HG03342 (cell line): ENCODE measurements around the gene TCEA3.
"Not testable (repeated sequence)": the region's sequence is repeated elsewhere in the genome, so short reads cannot be mapped to it uniquely, and the experiment has no call there.

ENCODE experiments used
- ATAC-seq: cut with Tn5 transposase; IDR thresholded peaks from one replicate; pipeline ENCODE4 v1.9.1; 2021; ENCODE audit warnings: mild to moderate bottlenecking, moderate library complexity; ENCODE audit not compliant: unreplicated experiment

The TCEA3 gene

DNA sequence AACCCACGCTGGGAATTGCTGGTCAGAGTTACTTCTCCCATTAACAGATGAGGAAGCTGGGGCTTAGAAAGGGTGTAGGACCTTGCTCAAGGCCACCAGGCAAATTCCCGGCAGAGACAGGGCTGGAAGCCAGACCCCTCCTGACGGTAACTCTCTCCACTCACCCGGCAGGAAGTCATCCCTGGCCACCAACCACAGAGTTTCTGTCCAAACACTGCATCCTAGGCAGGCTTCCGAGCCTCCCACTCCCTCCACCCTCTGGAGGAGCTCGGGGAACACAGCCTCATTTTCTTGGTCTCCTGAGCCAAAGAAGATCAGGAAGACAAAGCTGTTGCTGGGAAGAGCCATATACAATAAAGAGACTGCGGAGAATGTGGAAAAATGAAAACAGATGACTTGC lies 29.9 kb downstream of the TCEA3 start:
- ATAC-seq, result no peak

DNA sequence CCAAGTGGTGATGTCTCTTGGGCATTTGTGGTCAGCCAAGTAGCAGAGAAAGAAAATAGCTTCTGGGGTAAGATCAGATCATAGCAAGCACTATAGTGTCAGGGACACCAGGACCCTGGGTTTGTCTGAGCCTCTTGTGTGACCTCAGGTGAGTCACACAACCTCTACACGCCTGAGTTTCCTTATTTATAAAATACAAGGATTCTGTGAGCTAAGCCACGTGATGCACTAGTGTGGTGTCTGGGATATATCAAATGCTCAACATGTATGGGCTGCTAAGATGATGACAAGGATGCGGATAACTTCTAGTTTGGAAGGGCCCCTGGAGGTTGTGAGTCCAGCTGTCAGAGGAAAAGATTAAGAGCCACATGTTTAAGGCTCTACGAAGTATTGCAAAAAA lies 30.4 kb downstream of the TCEA3 start:
- ATAC-seq, result no peak

DNA sequence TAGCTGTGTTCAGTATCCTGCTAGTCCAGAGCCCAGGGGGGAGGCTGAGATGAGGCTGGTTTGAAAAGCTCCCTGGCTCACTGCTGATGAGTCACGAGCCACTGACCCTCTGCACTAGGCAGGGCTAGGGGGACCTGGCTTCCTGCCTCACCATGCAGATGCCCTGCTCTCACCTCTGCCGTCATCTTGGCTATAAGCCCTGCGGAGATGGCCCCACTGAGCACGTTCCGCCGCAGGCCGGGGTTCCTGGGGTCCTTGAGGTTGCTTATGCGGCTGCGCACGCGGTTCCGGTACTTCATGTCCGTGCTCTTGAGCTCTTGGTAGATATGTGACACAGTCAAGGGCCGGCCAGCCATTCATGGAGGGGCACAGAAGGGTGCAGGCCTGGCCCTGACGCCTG lies 30.8 kb downstream of the TCEA3 start:
- ATAC-seq, result no peak

DNA sequence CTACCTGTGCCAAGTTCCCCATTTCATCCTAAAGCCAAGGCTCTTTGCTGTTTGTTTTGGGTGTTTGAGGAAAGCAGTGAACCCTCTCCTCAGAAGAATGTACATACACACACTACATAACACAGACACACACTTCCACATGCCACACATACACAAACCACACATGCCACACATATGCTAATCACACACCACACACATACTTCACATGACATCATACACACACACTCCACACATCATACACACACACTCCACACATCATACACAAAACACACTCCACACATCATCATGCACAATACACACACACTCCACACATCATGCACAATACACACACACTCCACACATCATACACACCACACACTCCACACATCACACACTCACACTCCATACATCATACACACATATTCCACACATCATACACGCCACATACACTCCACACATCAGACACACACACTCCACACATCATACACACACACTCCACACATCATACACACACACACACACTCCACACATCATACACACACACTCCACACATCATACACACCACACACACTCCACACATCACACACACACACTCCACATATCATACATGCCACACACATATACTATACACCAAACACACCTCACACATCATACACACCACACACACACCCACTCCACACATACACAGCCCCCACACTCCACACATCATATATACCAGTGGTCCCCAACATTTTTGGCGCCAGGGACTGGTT lies 32.3 kb downstream of the TCEA3 start:
- ATAC-seq, result no peak

DNA sequence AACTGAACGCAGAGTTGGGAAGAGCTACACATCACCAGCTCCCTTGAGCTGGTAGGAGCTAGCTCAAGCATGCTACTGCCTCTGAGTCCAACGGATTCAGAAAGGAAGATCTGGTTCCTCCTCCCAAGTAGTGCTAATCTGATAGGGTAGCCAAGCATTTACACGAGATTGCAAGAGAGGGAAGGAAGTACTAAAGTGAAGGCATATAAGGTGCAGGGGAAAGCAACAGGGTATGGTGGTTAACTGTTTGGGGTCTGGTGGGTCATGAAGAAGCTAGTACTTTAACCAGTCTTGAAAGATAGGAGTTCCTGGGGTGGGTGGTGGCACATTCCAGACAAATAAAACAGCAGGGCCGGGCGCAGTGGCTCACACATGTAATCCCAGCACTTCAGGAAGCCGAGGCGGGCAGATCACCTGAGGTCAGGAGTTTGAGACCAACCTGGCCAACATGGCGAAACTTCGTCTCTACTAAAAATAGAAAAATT lies 34.7 kb downstream of the TCEA3 start:
- ATAC-seq, result no peak

DNA sequence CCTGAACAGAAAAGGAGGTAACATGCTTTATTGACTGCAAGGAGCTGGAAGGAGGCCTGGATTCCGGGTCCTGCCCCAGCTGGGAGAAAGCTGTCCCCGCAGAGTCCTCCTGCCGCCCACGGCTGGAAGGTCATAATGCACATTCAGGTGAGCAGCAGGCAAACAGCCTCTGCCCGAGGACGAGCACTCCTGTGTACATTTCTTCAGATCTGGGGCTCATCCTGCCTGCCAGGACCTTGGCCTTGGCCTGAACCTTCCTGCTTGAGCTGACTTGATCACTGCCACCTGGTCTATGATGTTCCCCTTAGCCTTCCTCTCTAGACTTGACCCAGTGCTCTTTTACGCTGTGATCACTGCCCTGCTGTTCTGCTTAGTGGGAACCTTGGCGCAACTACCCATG lies 37.1 kb downstream of the TCEA3 start:
- no peak for ATAC-seq

DNA sequence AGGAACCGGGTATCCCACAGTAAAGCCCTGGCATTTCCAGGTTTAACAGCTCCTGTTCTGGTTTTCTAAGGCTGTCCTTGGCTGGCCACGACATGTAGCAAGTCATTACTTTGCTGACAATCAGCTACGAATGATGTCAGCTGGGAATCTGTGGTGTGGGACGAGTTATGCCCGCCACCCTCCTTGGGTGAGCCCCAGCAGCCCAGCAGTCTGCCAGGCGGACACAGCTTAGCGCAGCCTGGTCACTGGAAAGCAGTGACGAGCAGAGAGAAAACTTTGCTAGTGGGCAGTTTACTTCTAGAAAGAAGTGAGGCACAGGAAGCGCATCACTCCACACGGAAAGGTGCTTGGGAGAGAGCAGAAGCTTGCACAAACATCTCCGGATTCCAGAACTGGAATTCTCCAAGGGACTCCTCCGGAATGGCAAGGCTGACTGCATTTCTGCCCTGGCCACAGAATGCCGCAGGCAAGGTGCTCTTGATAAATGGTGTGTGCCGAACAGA lies 39.4 kb downstream of the TCEA3 start:
- no peak for ATAC-seq

DNA sequence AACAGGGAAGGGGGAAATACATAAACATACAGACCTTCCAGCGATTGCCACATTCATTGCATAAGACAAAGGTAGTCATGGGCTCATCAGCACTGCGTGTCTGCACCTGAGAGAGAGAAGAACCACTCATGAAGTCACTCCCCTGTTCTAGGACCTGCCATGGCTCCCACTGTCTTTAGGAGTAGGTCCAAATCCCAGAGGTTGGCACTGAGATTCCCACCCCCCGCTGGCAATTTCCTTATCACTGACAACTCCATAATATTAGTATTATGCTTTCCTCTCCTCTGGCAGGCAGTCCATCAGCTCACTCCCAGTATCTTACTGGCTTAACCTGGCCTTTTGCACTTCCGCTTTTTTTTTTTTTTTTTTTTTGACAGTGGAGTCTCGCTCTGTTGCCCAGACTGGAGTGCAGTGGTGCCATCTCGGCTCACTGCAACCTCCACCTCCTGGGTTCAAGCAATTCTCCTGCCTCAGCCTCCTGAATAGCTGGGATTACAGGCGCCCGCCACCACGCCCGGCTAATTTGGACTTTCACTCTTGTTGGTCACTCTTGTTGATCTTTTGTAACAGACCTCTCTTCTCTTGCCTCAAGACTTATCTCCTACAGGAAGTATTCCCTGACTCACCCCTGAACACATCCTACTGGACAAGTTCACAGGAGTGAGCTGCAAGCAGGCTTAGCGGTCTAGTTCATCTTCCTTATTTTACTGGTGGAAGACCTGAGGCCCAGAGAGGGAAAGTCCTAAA lies 40.1 kb downstream of the TCEA3 start:
- ATAC-seq, result no peak

DNA sequence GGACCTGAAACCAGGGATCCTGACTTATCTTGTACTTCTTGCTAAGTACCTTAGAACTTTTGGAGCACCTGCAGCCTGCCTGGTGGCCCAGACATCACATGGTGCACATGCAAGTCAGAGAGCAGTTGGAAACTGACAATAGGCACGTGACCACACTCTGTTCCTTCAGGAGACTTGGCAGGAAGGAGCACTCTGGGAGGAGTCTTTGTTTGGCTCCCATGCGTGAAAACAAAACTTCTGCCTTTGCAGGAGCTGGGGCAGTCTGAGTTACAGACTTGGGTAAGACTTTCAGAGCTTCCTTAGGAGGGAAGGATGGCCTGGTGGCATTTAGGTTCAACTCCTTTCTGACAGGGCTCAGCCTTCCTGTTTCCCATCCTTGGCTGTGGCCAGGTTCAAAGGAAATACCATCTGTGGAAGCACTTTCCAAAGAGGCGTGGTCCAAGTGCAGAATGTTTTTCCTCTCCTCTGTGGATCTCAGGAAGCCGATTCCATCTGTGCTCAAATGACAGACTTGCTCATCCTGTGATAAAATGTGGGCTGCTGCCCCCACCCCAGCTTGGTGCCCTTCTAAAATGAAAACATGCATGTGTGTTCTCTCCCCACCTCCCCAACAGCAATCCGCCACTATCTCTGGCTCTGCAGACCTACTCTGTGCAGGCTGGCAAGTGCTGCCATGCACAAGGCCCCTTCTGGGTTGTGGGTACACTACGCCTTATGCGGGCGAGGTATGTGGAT lies 40.8 kb downstream of the TCEA3 start:
- ATAC-seq, result no peak

DNA sequence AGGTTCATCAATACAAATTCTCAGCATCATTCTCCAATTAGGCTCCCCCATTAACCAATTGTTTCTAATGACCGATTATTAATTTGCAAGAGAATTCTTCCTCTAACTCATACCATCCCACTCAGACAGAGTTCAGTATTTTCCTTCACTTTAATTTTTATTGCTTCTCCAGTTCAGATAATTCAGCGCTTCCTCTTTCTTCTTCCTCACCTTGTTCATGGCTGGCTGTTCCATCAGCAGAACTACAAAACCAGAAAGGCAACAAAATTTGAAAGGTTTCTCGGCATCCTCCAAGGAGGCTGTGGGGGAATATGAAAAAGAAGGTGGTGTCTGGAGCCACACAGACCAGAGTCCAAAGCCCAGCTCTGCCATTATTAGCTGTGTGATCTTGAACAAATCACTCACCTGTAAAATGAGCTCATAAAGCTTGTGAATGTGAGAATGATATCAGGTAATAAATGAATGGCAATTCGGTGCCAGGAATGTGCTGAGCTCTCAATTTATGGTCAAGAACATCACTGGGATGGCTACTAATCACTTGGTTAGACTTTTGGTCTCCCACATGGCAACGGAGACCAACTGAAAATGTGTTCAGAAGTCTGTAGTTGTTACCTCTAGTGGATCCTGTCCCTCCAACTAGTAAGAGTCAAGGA lies 43.2 kb downstream of the TCEA3 start:
- ATAC-seq, result no peak

DNA sequence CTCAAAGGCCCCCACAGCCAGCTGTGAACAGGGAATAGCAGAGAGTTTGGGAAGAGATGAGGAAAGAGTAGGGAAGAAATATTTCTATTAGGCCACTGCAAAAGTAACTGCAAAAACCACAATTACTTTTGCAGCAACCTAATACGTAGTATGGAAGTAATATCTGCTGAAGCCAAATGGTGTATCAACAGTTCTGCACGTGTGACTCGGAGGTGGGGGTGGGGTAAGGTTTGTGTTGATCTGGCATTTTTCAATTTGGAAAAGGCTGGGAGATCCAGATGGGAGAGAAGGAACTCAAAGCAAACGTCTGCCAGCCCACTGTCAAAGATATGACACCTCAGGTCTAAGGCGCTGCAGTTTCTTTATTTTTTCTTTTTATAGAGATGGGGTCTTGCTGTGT lies 43.8 kb downstream of the TCEA3 start:
- ATAC-seq, result no peak

DNA sequence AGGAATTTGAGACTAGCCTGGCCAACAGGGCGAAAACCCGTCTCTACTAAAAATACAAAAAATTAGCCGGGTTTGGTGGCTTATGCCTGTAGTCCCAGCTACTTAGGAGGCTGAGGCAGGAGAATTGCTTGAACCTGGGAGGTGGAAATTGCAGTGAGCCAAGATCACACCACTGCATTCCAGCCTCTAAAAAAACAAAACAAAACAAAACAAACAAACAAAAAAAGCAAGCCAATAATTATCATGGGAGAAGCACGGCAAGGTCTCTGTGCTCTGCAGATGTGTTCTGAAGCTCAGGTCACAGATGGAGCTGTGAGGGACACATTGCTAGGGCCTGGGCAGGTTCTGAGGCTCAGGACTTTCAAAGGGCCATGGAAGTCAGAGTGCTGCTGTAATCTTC lies 44.3 kb downstream of the TCEA3 start:
- ATAC-seq, result not testable (repeated sequence)

DNA sequence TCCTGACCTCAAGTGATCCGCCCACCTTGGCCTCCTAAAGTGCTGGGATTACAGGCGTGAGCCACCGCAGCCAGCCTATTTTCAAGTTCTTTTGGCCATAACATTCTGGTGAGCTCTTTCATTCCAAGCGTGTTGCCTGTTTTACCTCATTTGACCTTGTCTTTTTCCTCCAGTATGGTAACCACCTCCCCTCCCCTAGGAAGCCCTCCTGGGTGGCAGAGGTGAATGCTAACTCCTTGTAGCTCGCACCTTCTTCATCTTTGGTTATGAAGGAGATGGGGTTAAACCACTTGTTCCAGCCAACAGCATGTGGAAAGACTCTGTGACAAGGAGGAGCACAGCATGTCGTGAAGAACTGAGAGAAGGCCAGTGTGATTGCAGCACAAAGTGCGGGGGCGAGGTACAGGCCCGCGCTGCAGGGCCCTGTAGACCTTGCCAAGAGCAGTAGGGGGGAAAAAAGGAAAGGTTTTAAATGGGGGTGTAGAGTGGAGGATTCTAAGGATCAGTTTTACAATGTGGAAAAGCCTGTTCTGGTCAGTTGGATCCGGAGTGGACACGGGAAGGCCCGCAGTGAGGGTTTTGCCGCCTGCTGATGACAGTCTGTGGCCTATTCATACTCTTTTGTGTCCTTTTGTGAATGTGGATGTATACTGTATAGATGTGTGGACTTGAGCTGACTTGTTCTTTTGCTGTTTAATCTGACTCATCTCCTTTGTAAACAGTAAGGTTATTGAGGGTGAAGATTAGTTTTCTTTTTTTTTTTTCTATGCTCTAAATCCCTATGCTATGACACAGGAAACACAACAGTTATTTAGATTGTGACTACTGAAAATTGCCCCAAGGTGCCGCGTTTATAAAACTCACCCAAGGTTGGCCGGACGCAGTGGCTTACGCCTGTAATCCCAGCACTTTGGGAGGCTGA lies 47.4 kb downstream of the TCEA3 start:
- no peak for ATAC-seq

DNA sequence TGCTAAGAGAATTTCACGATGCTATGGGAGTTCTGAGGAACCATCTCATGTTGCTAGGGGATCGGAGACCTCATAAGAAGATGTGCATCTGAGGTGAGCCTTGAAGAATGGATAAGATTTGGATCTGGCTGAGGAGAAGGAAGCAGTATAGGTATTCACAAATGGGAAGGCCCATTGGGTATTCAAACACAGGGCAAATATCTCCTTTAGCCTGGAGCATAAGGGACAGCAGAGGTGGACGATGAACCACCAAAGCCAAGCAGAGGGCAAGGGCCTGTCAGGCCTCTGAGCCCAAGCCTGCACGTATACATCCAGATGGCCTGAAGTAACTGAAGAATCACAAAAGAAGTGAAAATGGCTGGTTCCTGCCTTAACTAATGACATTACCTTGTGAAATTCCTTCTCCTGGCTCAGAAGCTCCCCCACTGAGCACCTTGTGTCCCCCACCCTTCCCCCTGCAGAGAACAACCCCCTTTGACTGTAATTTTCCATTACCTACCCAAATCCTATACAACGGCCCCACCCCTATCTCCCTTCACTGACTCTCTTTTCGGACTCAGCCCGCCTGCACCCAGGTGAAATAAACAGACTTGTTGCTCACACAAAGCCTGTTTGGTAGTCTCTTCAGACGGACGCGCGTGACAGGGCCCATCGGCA lies 50.3 kb downstream of the TCEA3 start:
- not testable (repeated sequence) for ATAC-seq

DNA sequence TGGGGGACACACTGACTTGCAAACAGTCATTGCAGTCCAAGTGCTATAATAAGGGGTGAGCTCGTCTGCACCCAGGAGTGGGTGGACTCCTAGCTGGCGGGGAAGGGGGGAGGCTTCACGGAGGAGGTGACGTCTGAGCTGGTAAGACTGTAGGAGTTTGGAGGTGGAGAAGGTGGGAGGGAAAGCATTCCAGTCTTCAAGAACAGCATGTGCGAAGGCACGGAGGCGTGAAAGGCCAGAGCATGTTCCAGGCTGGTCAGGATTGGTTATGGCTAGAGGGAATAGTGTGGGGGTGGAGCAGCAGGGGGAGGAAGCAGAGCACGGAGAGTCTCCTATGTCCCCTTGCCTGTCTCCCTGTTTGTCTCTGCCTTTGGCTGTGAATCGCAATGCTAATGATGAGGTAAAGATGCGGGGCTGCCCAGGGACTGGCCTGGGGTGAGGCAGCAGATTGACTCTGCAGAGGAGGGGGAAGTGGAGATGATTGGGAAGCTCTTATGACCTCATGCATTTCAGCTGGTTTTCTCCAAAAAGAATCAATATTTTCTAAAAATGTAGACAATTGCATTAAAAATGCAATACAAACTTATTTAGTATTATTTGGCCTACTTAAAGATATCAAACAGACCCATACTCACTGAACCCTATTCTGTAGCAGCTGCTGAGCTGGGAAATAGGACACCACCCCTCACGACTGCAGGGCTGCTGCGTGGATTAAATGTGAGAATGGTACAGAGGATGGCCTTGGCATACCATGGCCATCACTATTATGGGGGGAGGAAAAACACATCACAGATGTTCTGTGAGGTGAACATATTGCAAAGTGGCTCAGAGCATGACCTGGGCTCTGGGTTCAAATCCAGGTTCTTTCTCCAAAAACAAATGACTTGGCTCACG lies 52.3 kb downstream of the TCEA3 start:
- no peak for ATAC-seq

DNA sequence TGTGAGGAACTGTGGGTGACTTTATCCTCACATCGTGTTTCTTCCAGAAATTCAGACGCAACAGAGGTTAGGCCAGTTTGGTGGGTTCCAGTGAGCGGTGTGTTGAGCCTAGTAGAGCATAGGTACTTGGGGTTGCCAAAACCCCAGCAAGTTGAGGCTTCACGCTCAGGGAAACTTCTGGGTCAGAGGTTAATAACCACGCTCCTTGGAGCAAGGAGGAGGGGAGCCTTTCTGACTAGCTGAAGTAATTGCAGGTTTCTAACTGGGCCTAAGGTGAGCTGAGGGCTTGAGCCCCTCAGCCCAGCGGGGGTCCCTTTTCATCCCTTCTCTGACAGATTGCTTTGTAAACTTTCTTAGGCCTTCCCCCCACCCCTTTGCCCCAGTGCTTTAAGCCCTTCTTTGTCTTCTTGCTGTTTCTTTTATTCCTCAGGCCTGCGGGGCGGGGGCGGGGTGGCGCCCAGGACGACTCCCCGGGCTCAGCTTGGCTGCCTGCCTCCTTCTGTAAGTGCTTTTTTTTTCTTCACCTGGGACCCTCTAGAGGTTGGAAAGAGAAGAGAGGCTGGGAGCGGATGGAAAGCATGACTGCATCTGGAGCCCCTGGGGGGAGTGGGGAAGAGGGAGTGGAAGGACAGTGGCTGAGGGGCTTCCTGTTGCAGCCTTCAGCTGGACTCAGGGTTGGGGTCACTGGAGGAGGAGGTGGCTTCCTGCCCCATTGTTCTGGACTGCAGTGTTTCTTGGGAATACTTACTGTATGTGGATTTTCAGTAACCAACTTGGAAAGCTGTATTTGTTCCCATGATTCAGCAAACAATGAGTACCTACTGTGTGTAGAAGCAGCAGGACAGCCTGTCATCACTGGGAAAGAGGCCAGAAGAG lies 53.6 kb downstream of the TCEA3 start:
- no peak for ATAC-seq

DNA sequence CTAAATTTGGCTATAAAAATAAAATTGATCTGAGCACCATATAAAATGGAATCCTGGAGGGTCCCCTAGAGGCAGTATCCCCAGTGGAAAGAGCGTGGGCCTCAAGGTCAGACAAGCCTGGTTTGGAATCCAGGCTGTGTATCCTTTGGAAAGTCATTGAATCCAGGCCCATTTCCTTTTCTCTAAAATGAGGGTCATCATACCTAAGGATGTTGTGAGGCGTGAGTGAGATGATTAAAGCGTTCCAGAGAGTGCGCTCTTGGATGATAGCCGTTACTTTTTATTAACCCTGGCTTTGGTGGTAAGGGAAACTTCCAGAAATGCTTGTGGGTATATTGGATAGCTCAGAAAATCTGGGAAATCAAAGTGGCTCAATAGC lies 54.2 kb downstream of the TCEA3 start:
- no peak for ATAC-seq
